K562 (cell line): ENCODE measurements around the gene CNTN5. TPM values are rescaled to one million over a fixed set of nuclear protein-coding genes. Genes with fewer than 3 reads are reported as not detected.

Experiments used
- ATAC-seq: fragments of 200-7000 bp; cut with Tn5 transposase; 3 replicates; pipeline ENCODE4 v1.9.1; 2020; ENCODE audit warnings: moderate library complexity
- BruUV-seq: library from RNA; stranded (reverse); fragments of 400-500 nt; replicated peaks from 2 replicates; lab custom pipeline; 2021; lab: Mats Ljungman, UMichigan
- CTCF ChIA-PET: fragments of 300-600 bp; formaldehyde crosslinking; extraction: SDS; loops from one replicate; lab custom pipeline; 2021; ENCODE audit warnings: low intra/inter-chr PET ratio; lab: Yijun Ruan, JAX
- POLR2A ChIA-PET: fragments of 300-600, 350-650 bp; sonication (Branson Sonifier 250); formaldehyde crosslinking; extraction: SDS; loops from one replicate; lab custom pipeline; 2021; ENCODE audit warnings: antibody characterized with exemption, inconsistent platforms; lab: Yijun Ruan, JAX
- DNase-seq, 4 experiments: peaks; one replicate each; pipeline versions ENCODE4 v3.0.0 to v3.0.0-alpha.2; 2011 to 2018; ENCODE audit warnings: low spot score in 3 of 4, mixed read lengths in 3 of 4; ENCODE audit errors: extremely low read depth in 1 of 4
- FAIRE-seq: peaks from 2 replicates; lab custom pipeline; 2011; peaks lifted over from hg19 to GRCh38; lab: Jason Lieb, UNC
- H2AFZ ChIP-seq: 2 replicates; pipeline ENCODE4 v1.6.0; 2011; ENCODE audit warnings: low read depth, low read length, control low read depth, inconsistent platforms
- H3K27ac ChIP-seq: fragments of 200-600 bp; 3 replicates; pipeline ENCODE4 v1.8.0; 2011; ENCODE audit warnings: low read depth, mild to moderate bottlenecking, control low read depth, inconsistent platforms, low read length, moderate library complexity, mixed read lengths; ENCODE audit errors: extremely low read depth
- H3K27me3 ChIP-seq, 2 experiments: fragments of 300-600 bp in 1 of 2; 2 replicates in 1 of 2; 3 replicates in 1 of 2; pipeline versions ENCODE4 v1.6.0 to v1.8.0; 2011; ENCODE audit warnings: inconsistent platforms in 2 of 2, low read length in 2 of 2, mild to moderate bottlenecking in 1 of 2, mixed read lengths in 1 of 2, moderate library complexity in 1 of 2; ENCODE audit not compliant: control insufficient read depth in 2 of 2, insufficient read depth in 2 of 2
- H3K36me3 ChIP-seq: fragments of 300-600 bp; 3 replicates; pipeline ENCODE4 v1.8.0; 2011; ENCODE audit warnings: mild to moderate bottlenecking, low read length, inconsistent platforms; ENCODE audit not compliant: control insufficient read depth, insufficient read depth
- H3K4me1 ChIP-seq, 2 experiments: fragments of 200-600 bp in 1 of 2; replicated peaks in 1 of 2; 2 replicates in 1 of 2; 3 replicates in 1 of 2; pipeline versions ENCODE4 v1.5.1 to v1.8.0; 2011; ENCODE audit warnings: inconsistent platforms in 2 of 2, low read length in 2 of 2, mild to moderate bottlenecking in 1 of 2, mixed read lengths in 1 of 2, moderate library complexity in 1 of 2; ENCODE audit not compliant: control insufficient read depth in 2 of 2, insufficient read depth in 2 of 2
- H3K4me2 ChIP-seq: 2 replicates; pipeline ENCODE4 v1.6.1; 2011; ENCODE audit warnings: low read length, control low read depth, inconsistent platforms, mixed read lengths; ENCODE audit not compliant: insufficient read depth
- H3K4me3 ChIP-seq: fragments of 200-600 bp; sonication (generic), shearing (Covaris generic); 2 replicates; pipeline ENCODE4 v1.5.1; 2016; ENCODE audit warnings: control low read depth, inconsistent platforms
- H3K79me2 ChIP-seq: fragments of 200-600 bp; 3 replicates; pipeline ENCODE4 v1.8.0; 2011; ENCODE audit warnings: low read length, inconsistent platforms; ENCODE audit not compliant: control insufficient read depth, insufficient read depth
- H3K9ac ChIP-seq, 2 experiments: 2 replicates each; pipeline versions ENCODE4 v1.6.0 to v1.6.1; 2011; ENCODE audit warnings: low read depth in 2 of 2, low read length in 2 of 2, control low read depth in 1 of 2, inconsistent platforms in 1 of 2, mild to moderate bottlenecking in 1 of 2, mixed read lengths in 1 of 2; ENCODE audit not compliant: insufficient read depth in 1 of 2
- H3K9me1 ChIP-seq: one replicate; pipeline ENCODE4 v1.6.0; 2011; ENCODE audit warnings: inconsistent platforms, mild to moderate bottlenecking, low read length, moderate library complexity; ENCODE audit not compliant: control insufficient read depth, insufficient read depth
- H3K9me3 ChIP-seq: replicated peaks from 2 replicates; pipeline ENCODE4 v1.5.1; 2011; ENCODE audit warnings: low read depth, low read length, inconsistent platforms; ENCODE audit not compliant: control insufficient read depth, insufficient read depth
- H4K20me1 ChIP-seq: replicated peaks from 2 replicates; pipeline ENCODE4 v1.6.1; 2011; ENCODE audit warnings: low read length, inconsistent platforms, mixed read lengths; ENCODE audit not compliant: control insufficient read depth, insufficient read depth
- CREM ChIP-seq: IDR thresholded peaks from 2 replicates; pipeline ENCODE4 v1.6.1; 2014; ENCODE audit warnings: antibody characterized with exemption, low read depth
- HDAC6 ChIP-seq: IDR thresholded peaks from 2 replicates; pipeline ENCODE4 v1.6.1; 2012; ENCODE audit warnings: low read depth, mild to moderate bottlenecking, control low read depth, inconsistent platforms, low read length, moderate library complexity
- SIX5 ChIP-seq, 2 experiments: IDR thresholded peaks; 2 replicates each; pipeline ENCODE4 v1.6.1; 2011; ENCODE audit warnings: low read length in 2 of 2, borderline replicate concordance in 1 of 2, low read depth in 1 of 2, mild to moderate bottlenecking in 1 of 2, moderate library complexity in 1 of 2; ENCODE audit not compliant: insufficient read depth in 1 of 2
- TAL1 ChIP-seq: fragments of 450-650 bp; IDR thresholded peaks from 2 replicates; pipeline ENCODE4 v1.6.1; 2016; ENCODE audit warnings: mild to moderate bottlenecking
- ZNF12 ChIP-seq: sonication (generic); formaldehyde crosslinking; IDR thresholded peaks from 2 replicates; pipeline ENCODE4 v1.4.0; 2020; ENCODE audit warnings: mild to moderate bottlenecking, missing genetic modification reagents
- ZNF717 ChIP-seq: fragments of 250-450 bp; sonication (Bioruptor Pico); IDR thresholded peaks from 2 replicates; pipeline ENCODE4 v1.5.0; 2021
- in situ Hi-C: fragments of 300-500 bp; cut with MboI; formaldehyde crosslinking; loops from 4 replicates; pipeline ENCODE4 v1.15.0; 2018; ENCODE audit warnings: inconsistent platforms, mixed read lengths
- intact Hi-C: fragments of 100-400 bp; cut with micrococcal nuclease; formaldehyde crosslinking; loops from 2 replicates; pipeline ENCODE4 v1.14.2; 2022
- polyA plus RNA-seq, 8 experiments: library from polyadenylated mRNA; depleted of rRNA in 4 of 8; stranded (reverse) in 5 of 8; unstranded in 3 of 8; fragments of >200 nt; fragmentation: Nextera tagmentation in 2 of 8; fragmentation: Illumina TruSeq in 1 of 8; extraction: Ambion mirVana in 2 of 8; extraction: Trizol in 1 of 8; gene quantifications; 2 replicates each; pipeline versions ENCODE4 v1.2.1 to v1.2.3, GENCODE V29; 2011 to 2014; ENCODE audit warnings: inconsistent platforms in 1 of 8, missing spikeins in 1 of 8
- total RNA-seq, 7 experiments: library from RNA; depleted of rRNA in 6 of 7; stranded (reverse); fragments of >200 nt in 6 of 7; fragmentation: Illumina TruSeq in 2 of 7; extraction: Trizol in 2 of 7; gene quantifications; 2 replicates each; pipeline versions ENCODE4 v1.2.1 to v1.2.3, GENCODE V29; 2011 to 2021; ENCODE audit warnings: low replicate concordance in 1 of 7
- TF ChIP-seq, protein P1 (sequence below): IDR thresholded peaks from 2 replicates; pipeline ENCODE4 v1.6.1; 2014; ENCODE audit warnings: antibody characterized with exemption
- TF ChIP-seq, protein P2 (sequence below), 2 experiments: IDR thresholded peaks; 2 replicates each; pipeline ENCODE4 v1.6.1; 2011; ENCODE audit warnings: borderline replicate concordance in 1 of 2, control low read depth in 1 of 2, low read depth in 1 of 2, low read length in 1 of 2, mild to moderate bottlenecking in 1 of 2, mixed read lengths in 1 of 2, moderate library complexity in 1 of 2; ENCODE audit not compliant: insufficient read depth in 1 of 2, insufficient read length in 1 of 2, poor library complexity in 1 of 2, severe bottlenecking in 1 of 2; ENCODE audit errors: extremely low read depth in 1 of 2
- TF ChIP-seq, protein P3 (sequence below): fragments of 450-650 bp; IDR thresholded peaks from 2 replicates; pipeline ENCODE4 v1.6.1; 2016; ENCODE audit warnings: mild to moderate bottlenecking, moderate library complexity

Gene CNTN5
- total and polyA plus RNA-seq, 9 of the 15 experiments (the other 6 are each of a cell fraction or from before 2014, with no cell fraction given): 0.03 TPM; not detected in 8

DNA sequence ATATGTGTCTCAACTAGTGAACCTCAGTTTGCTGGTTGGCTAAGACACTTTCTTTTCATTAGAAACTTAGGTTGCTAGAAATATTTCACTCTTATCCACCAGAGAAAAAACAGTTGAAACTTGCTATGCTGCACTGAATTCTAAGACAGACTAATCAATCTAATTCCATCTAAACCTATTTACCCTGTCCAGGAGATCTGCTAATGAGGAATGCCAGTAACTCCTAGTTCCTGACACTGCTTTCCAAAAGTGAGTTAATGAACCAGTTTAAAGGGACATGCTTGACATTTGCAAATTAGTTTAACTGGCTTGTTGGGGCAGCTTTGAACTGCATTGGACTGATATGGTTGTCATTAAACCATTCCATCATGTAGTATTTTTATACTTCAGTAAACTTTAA lies 258.5 kb downstream of the CNTN5 start:
- no peaks in the 10 kb centered on the region for H3K79me2 ChIP-seq
- no peaks in the 10 kb centered on the region for H4K20me1 ChIP-seq
- no peak overlapping the region for H3K9ac ChIP-seq
- H3K9me1 ChIP-seq: no peaks in the 10 kb centered on the region
- CTCF ChIA-PET: no interaction called here
- H3K27ac ChIP-seq: no peak overlapping the region
- BruUV-seq: no TSS peak
- H3K36me3 ChIP-seq: no peaks in the 10 kb centered on the region
- TF ChIP-seq ZNF717 (CRISPR knock-in tag): no peak
- TF ChIP-seq, protein P1, sequence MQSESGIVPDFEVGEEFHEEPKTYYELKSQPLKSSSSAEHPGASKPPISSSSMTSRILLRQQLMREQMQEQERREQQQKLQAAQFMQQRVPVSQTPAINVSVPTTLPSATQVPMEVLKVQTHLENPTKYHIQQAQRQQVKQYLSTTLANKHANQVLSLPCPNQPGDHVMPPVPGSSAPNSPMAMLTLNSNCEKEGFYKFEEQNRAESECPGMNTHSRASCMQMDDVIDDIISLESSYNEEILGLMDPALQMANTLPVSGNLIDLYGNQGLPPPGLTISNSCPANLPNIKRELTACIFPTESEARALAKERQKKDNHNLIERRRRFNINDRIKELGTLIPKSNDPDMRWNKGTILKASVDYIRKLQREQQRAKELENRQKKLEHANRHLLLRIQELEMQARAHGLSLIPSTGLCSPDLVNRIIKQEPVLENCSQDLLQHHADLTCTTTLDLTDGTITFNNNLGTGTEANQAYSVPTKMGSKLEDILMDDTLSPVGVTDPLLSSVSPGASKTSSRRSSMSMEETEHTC: no peak
- no peak for TF ChIP-seq ZNF12 (CRISPR knock-in tag)
- TF ChIP-seq, protein P2, sequence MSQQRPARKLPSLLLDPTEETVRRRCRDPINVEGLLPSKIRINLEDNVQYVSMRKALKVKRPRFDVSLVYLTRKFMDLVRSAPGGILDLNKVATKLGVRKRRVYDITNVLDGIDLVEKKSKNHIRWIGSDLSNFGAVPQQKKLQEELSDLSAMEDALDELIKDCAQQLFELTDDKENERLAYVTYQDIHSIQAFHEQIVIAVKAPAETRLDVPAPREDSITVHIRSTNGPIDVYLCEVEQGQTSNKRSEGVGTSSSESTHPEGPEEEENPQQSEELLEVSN (IDR thresholded peaks at IDR 0.05; ENCODE audit: borderline replicate concordance in 1 of 2, extremely low read depth in 1 of 2, insufficient read depth in 1 of 2, insufficient read length in 1 of 2, low read depth in 1 of 2, low read length in 1 of 2, poor library complexity in 1 of 2, severe bottlenecking in 1 of 2): no peak
- no peak for TF ChIP-seq SIX5 (IDR thresholded peaks at IDR 0.05; ENCODE audit: borderline replicate concordance in 1 of 2, insufficient read depth in 1 of 2, low read depth in 1 of 2, low read length in 2 of 2)
- no peak for TF ChIP-seq TAL1
- TF ChIP-seq, protein P3, sequence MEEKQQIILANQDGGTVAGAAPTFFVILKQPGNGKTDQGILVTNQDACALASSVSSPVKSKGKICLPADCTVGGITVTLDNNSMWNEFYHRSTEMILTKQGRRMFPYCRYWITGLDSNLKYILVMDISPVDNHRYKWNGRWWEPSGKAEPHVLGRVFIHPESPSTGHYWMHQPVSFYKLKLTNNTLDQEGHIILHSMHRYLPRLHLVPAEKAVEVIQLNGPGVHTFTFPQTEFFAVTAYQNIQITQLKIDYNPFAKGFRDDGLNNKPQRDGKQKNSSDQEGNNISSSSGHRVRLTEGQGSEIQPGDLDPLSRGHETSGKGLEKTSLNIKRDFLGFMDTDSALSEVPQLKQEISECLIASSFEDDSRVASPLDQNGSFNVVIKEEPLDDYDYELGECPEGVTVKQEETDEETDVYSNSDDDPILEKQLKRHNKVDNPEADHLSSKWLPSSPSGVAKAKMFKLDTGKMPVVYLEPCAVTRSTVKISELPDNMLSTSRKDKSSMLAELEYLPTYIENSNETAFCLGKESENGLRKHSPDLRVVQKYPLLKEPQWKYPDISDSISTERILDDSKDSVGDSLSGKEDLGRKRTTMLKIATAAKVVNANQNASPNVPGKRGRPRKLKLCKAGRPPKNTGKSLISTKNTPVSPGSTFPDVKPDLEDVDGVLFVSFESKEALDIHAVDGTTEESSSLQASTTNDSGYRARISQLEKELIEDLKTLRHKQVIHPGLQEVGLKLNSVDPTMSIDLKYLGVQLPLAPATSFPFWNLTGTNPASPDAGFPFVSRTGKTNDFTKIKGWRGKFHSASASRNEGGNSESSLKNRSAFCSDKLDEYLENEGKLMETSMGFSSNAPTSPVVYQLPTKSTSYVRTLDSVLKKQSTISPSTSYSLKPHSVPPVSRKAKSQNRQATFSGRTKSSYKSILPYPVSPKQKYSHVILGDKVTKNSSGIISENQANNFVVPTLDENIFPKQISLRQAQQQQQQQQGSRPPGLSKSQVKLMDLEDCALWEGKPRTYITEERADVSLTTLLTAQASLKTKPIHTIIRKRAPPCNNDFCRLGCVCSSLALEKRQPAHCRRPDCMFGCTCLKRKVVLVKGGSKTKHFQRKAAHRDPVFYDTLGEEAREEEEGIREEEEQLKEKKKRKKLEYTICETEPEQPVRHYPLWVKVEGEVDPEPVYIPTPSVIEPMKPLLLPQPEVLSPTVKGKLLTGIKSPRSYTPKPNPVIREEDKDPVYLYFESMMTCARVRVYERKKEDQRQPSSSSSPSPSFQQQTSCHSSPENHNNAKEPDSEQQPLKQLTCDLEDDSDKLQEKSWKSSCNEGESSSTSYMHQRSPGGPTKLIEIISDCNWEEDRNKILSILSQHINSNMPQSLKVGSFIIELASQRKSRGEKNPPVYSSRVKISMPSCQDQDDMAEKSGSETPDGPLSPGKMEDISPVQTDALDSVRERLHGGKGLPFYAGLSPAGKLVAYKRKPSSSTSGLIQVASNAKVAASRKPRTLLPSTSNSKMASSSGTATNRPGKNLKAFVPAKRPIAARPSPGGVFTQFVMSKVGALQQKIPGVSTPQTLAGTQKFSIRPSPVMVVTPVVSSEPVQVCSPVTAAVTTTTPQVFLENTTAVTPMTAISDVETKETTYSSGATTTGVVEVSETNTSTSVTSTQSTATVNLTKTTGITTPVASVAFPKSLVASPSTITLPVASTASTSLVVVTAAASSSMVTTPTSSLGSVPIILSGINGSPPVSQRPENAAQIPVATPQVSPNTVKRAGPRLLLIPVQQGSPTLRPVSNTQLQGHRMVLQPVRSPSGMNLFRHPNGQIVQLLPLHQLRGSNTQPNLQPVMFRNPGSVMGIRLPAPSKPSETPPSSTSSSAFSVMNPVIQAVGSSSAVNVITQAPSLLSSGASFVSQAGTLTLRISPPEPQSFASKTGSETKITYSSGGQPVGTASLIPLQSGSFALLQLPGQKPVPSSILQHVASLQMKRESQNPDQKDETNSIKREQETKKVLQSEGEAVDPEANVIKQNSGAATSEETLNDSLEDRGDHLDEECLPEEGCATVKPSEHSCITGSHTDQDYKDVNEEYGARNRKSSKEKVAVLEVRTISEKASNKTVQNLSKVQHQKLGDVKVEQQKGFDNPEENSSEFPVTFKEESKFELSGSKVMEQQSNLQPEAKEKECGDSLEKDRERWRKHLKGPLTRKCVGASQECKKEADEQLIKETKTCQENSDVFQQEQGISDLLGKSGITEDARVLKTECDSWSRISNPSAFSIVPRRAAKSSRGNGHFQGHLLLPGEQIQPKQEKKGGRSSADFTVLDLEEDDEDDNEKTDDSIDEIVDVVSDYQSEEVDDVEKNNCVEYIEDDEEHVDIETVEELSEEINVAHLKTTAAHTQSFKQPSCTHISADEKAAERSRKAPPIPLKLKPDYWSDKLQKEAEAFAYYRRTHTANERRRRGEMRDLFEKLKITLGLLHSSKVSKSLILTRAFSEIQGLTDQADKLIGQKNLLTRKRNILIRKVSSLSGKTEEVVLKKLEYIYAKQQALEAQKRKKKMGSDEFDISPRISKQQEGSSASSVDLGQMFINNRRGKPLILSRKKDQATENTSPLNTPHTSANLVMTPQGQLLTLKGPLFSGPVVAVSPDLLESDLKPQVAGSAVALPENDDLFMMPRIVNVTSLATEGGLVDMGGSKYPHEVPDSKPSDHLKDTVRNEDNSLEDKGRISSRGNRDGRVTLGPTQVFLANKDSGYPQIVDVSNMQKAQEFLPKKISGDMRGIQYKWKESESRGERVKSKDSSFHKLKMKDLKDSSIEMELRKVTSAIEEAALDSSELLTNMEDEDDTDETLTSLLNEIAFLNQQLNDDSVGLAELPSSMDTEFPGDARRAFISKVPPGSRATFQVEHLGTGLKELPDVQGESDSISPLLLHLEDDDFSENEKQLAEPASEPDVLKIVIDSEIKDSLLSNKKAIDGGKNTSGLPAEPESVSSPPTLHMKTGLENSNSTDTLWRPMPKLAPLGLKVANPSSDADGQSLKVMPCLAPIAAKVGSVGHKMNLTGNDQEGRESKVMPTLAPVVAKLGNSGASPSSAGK: no peak
- TF ChIP-seq HDAC6: no peak
- no peak for TF ChIP-seq CREM
- DNase-seq (no peak), FAIRE-seq (no peak), ATAC-seq (no peak)
- no peak overlapping the region for H3K4me3 ChIP-seq
- intact Hi-C loops (no loop called here), in situ Hi-C loops (no loop called here)
- POLR2A ChIA-PET: no interaction called here
- H3K4me1 ChIP-seq: no peaks in the 10 kb centered on the region
- H3K9me3 ChIP-seq: no peaks in the 10 kb centered on the region
- no peaks in the 10 kb centered on the region for H3K27me3 ChIP-seq
- no peak overlapping the region for H3K4me2 ChIP-seq
- no peak overlapping the region for H2AFZ ChIP-seq
